GM19035 (cell line): Measurements from ENCODE around the gene CLCN6.

Experiments used
- ATAC-seq: cut with Tn5 transposase; IDR thresholded peaks from one replicate; pipeline ENCODE4 v1.9.1; 2021; ENCODE audit not compliant: unreplicated experiment

The CLCN6 gene

GRCh38 chr1:11874624-11875023, 68.6 kb downstream of the CLCN6 start:
- no peak for ATAC-seq

- no peak for ATAC-seq
These were observed 69.1 kb downstream of the CLCN6 start for GRCh38 chr1:11875094-11875493.

- ATAC-seq: no peak
These were observed 71.1 kb downstream of the CLCN6 start for GRCh38 chr1:11877074-11877473.

- ATAC-seq: no peak
These were observed 72.3 kb downstream of the CLCN6 start for GRCh38 chr1:11878081-11878890.

GRCh38 chr1:11878891-11879190, 72.8 kb downstream of the CLCN6 start:
- ATAC-seq: no peak

- ATAC-seq: no peak
These were observed 73.6 kb downstream of the CLCN6 start for GRCh38 chr1:11879311-11880180.

- no peak for ATAC-seq
These were observed 74.2 kb downstream of the CLCN6 start for GRCh38 chr1:11880181-11880575.

- no peak for ATAC-seq
These were observed 75.1 kb downstream of the CLCN6 start for GRCh38 chr1:11880911-11881748.

GRCh38 chr1:11881749-11882441, 75.9 kb downstream of the CLCN6 start:
- no peak for ATAC-seq

- ATAC-seq: no peak
These were observed 77.0 kb downstream of the CLCN6 start for GRCh38 chr1:11882814-11883538.

GRCh38 chr1:11885916-11886315, 79.9 kb downstream of the CLCN6 start:
- ATAC-seq: no peak

- no peak for ATAC-seq
These were observed 81.1 kb downstream of the CLCN6 start for GRCh38 chr1:11886986-11887665.

- ATAC-seq: no peak
These were observed 81.6 kb downstream of the CLCN6 start for GRCh38 chr1:11887666-11888007.

- ATAC-seq: no peak
These were observed 82.3 kb downstream of the CLCN6 start for GRCh38 chr1:11888206-11888876.

- ATAC-seq: no peak
These were observed 82.9 kb downstream of the CLCN6 start for GRCh38 chr1:11888877-11889208.

- no peak for ATAC-seq
These were observed 85.6 kb downstream of the CLCN6 start for GRCh38 chr1:11891433-11892186.
